OCI-LY3 (cell line): ENCODE measurements around the gene ZNF467.

ENCODE experiments used
- H2AFZ ChIP-seq: fragments of 200-600, 300-600 bp; shearing (Covaris generic); 2 replicates; pipeline ENCODE4 v1.6.0; 2014; ENCODE audit warnings: antibody characterized with exemption, low read depth, low read length
- H3K27ac ChIP-seq: fragments of 200-600, 300-600 bp; sonication (generic); 2 replicates; pipeline ENCODE4 v1.5.1; 2014; ENCODE audit warnings: mild to moderate bottlenecking, low read length, moderate library complexity, mixed read lengths
- H3K27me3 ChIP-seq: fragments of 200-600, 300-600 bp; sonication (generic); 2 replicates; pipeline ENCODE4 v1.6.1; 2014; ENCODE audit warnings: low read depth, low read length, mixed read lengths
- H3K36me3 ChIP-seq: fragments of 200-600, 300-600 bp; sonication (generic); replicated peaks from 2 replicates; pipeline ENCODE3; 2014; ENCODE audit warnings: low read depth, low read length, mixed read lengths
- H3K4me1 ChIP-seq: fragments of 300-600, 200-600 bp; sonication (generic); 2 replicates; pipeline ENCODE4 v1.6.1; 2014; ENCODE audit warnings: low read length, mixed read lengths
- H3K4me2 ChIP-seq: fragments of 200-600, 300-600 bp; sonication (generic); 2 replicates; pipeline ENCODE4 v1.6.1; 2014; ENCODE audit warnings: low read length, mixed read lengths
- H3K4me3 ChIP-seq: fragments of 300-600, 200-600 bp; sonication (generic); 2 replicates; pipeline ENCODE4 v1.5.1; 2014; ENCODE audit warnings: antibody characterized with exemption, mild to moderate bottlenecking, low read length, moderate library complexity
- H3K79me2 ChIP-seq: fragments of 300-600, 200-600 bp; shearing (Covaris generic); 2 replicates; pipeline ENCODE4 v1.6.1; 2014; ENCODE audit warnings: mild to moderate bottlenecking, low read length, mixed read lengths
- H3K9ac ChIP-seq: fragments of 300-600, 200-600 bp; shearing (Covaris generic); 2 replicates; pipeline ENCODE4 v1.6.0; 2014; ENCODE audit warnings: mild to moderate bottlenecking, low read length, moderate library complexity
- H3K9me3 ChIP-seq: fragments of 200-600, 300-600 bp; shearing (Covaris generic); 2 replicates; pipeline ENCODE4 v1.6.1; 2014; ENCODE audit warnings: low read length, mixed read lengths; ENCODE audit not compliant: insufficient read depth
- H4K20me1 ChIP-seq: fragments of 200-600, 300-600 bp; sonication (generic); 2 replicates; pipeline ENCODE4 v1.6.1; 2016; ENCODE audit warnings: low read length, mixed read lengths; ENCODE audit not compliant: insufficient read depth
- EZH2phosphoT487 ChIP-seq: fragments of 200-600 bp; shearing (Covaris generic); IDR thresholded peaks from 2 replicates; pipeline ENCODE4 v1.6.1; 2018; ENCODE audit warnings: antibody characterized with exemption, mixed run types, low read depth
- TF ChIP-seq, protein P1 (sequence below): fragments of 200-600, 300-600 bp; sonication (generic); IDR thresholded peaks from 2 replicates; pipeline ENCODE4 v1.5.1; 2014; ENCODE audit warnings: antibody characterized with exemption, low read length, low read depth

The ZNF467 gene

DNA sequence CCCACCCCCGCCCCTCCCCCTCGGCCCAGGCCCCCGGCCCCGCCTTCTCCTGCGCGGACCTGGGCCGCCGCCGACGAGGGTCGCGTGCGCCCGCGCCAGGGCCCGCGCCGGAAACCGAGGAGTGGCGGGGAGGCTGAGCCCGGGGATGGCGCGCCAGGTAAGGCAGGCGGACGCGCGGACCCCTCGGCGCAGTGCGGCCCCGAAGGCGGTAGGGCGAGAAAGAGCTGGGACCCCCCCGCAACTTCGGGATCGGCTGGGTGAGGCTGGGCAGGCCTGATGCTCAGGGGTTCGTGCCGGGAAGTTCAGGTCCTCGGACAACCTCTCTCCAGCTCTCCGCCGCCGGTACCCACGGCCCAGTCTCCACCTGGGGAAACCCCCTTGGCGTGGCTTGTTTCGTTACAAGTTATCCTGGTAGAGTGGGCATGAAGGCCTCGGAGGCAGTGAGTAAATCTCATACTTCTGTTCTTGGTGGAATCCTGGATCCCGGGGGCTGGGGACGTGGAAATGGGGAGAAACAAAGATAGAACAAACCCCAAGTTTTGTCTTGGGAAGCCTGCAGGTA lies 58.4 kb downstream of the ZNF467 start:
- Histone ChIP-seq H3K27ac (peak overlapping the region; percentile 11; the same call in 1 of the 2 replicates), H3K9me3 (peaks cover 12% of the 10 kb centered on the region; the same call in 1 of the 2 replicates), H3K9ac (peak overlapping the region; percentile 77), H4K20me1 (peaks cover 4% of the 10 kb centered on the region; the same call in 1 of the 2 replicates), H3K79me2 (peaks cover 16% of the 10 kb centered on the region), H3K4me2 (peak overlapping the region; percentile 66), H2AFZ (peak overlapping the region; percentile 69), H3K4me3 (peak overlapping the region; percentile 78), H3K36me3 (no peaks in the 10 kb centered on the region), H3K4me1 (peaks cover 7% of the 10 kb centered on the region), H3K27me3 (no peaks in the 10 kb centered on the region)
- no peak for TF ChIP-seq EZH2phosphoT487
- TF ChIP-seq, protein P1, sequence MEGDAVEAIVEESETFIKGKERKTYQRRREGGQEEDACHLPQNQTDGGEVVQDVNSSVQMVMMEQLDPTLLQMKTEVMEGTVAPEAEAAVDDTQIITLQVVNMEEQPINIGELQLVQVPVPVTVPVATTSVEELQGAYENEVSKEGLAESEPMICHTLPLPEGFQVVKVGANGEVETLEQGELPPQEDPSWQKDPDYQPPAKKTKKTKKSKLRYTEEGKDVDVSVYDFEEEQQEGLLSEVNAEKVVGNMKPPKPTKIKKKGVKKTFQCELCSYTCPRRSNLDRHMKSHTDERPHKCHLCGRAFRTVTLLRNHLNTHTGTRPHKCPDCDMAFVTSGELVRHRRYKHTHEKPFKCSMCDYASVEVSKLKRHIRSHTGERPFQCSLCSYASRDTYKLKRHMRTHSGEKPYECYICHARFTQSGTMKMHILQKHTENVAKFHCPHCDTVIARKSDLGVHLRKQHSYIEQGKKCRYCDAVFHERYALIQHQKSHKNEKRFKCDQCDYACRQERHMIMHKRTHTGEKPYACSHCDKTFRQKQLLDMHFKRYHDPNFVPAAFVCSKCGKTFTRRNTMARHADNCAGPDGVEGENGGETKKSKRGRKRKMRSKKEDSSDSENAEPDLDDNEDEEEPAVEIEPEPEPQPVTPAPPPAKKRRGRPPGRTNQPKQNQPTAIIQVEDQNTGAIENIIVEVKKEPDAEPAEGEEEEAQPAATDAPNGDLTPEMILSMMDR = no peak
